ENCODE results near the gene RAF1. TPM values are rescaled to one million over a fixed set of nuclear protein-coding genes. Genes with fewer than 3 reads are reported as not detected.

RAF1 gene
- total and polyA plus RNA-seq, 9 of the 15 experiments (the other 6 are each of a cell fraction or from before 2014, with no cell fraction given): 28.0 to 183 (median 85.6) TPM

DNA sequence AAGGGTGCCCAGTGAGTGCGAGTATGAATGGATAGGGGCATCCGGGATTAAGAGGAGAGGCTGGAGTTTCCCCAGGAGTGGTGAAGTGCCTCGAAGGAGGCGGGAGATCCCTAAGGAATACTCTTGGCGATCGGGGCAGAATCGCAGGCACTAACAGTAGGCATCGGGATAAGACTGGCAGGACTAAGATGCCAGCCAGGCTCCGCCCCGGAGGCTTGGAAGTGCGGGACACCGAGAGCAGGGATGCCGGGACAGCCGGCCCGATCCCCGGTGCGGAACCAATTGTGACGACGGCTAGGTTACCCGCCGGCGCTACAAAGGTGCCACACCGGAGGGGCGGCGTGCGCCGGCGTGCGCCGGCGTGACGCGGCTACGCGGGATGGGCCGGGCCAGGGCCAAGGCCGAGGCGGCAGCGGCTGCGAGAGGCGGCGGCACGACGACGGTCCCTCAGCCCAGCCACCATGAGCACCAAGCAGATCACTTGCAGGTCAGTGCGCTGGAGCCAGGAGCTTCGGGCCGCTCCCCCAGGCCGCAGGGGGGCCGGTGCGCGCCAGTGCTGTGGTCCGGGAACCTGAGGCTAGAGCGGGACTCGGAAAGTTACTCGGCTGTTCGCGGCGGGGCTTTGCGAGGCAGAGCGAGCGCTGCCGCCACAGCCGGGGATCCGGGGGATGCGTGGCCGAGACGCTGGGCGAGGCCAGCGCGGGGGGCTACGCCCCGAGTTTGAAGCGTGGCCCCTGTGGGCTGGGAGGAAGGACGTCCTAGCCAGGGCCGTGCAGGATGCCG, 107.0 kb downstream of the RAF1 start, which contains the start of gene MKRN2 (continued):
- no peak for TF ChIP-seq BRCA1 (IDR thresholded peaks at IDR 0.05)
- TF ChIP-seq BRCA1 (CRISPR knock-in tag; IDR thresholded peaks at IDR 0.05): no peak; the same call in 1 of the 2 replicates
- no peak for TF ChIP-seq RAD51 (IDR thresholded peaks at IDR 0.05; ENCODE audit: borderline replicate concordance, low read depth)
- TF ChIP-seq, protein P1, sequence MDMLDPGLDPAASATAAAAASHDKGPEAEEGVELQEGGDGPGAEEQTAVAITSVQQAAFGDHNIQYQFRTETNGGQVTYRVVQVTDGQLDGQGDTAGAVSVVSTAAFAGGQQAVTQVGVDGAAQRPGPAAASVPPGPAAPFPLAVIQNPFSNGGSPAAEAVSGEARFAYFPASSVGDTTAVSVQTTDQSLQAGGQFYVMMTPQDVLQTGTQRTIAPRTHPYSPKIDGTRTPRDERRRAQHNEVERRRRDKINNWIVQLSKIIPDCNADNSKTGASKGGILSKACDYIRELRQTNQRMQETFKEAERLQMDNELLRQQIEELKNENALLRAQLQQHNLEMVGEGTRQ (CRISPR knock-in tag; IDR thresholded peaks at IDR 0.05): no peak
- TF ChIP-seq POLR2B (IDR thresholded peaks at IDR 0.05; ENCODE audit: low read depth, partially characterized antibody): peak; percentile 94
- TF ChIP-seq LARP7 (IDR thresholded peaks at IDR 0.05): peak; percentile 42; the same call in 1 of the 2 replicates
- TF ChIP-seq SP1 (CRISPR knock-in tag; IDR thresholded peaks at IDR 0.05): peak; percentile 92
- peak; percentile 86 for TF ChIP-seq KLF1 (tag; IDR thresholded peaks at IDR 0.05)
- TF ChIP-seq U2AF2 (optimal IDR thresholded peaks at IDR 0.05; ENCODE audit: low read depth, low read length): no peak
- 0 out of 2 replicates have a peak, but pooled peaks have one; percentile 19 for TF ChIP-seq CC2D1A (IDR thresholded peaks at IDR 0.05)
- no peak for TF ChIP-seq XRCC3 (IDR thresholded peaks at IDR 0.05)
- TF ChIP-seq JUND (IDR thresholded peaks at IDR 0.05; ENCODE audit: borderline replicate concordance, low read depth, low read length): peak; percentile 76
- TF ChIP-seq JUND (tag; IDR thresholded peaks at IDR 0.05; ENCODE audit: borderline replicate concordance, low read depth, low read length): peak; percentile 71; the same call in 1 of the 3 replicates
- TF ChIP-seq, protein P2, sequence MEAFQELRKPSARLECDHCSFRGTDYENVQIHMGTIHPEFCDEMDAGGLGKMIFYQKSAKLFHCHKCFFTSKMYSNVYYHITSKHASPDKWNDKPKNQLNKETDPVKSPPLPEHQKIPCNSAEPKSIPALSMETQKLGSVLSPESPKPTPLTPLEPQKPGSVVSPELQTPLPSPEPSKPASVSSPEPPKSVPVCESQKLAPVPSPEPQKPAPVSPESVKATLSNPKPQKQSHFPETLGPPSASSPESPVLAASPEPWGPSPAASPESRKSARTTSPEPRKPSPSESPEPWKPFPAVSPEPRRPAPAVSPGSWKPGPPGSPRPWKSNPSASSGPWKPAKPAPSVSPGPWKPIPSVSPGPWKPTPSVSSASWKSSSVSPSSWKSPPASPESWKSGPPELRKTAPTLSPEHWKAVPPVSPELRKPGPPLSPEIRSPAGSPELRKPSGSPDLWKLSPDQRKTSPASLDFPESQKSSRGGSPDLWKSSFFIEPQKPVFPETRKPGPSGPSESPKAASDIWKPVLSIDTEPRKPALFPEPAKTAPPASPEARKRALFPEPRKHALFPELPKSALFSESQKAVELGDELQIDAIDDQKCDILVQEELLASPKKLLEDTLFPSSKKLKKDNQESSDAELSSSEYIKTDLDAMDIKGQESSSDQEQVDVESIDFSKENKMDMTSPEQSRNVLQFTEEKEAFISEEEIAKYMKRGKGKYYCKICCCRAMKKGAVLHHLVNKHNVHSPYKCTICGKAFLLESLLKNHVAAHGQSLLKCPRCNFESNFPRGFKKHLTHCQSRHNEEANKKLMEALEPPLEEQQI (IDR thresholded peaks at IDR 0.05): no peak
- TF ChIP-seq, protein P3, sequence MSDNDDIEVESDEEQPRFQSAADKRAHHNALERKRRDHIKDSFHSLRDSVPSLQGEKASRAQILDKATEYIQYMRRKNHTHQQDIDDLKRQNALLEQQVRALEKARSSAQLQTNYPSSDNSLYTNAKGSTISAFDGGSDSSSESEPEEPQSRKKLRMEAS (CRISPR knock-in tag; IDR thresholded peaks at IDR 0.05): peak; percentile 86
- TF ChIP-seq PPARD (CRISPR knock-in tag; IDR thresholded peaks at IDR 0.05): no peak
- TF ChIP-seq ARID1B (IDR thresholded peaks at IDR 0.05): 0 out of 2 replicates have a peak, but pooled peaks have one; percentile 43
- TF ChIP-seq ZFP36 (IDR thresholded peaks at IDR 0.05; ENCODE audit: low read depth, low read length, partially characterized antibody): no peak
- TF ChIP-seq ZNF324 (CRISPR knock-in tag; IDR thresholded peaks at IDR 0.05): no peak
- TF ChIP-seq SRSF3 (IDR thresholded peaks at IDR 0.05; ENCODE audit: insufficient read depth, low read length): no peak
- TF ChIP-seq CBFB (CRISPR knock-in tag; IDR thresholded peaks at IDR 0.05): 0 out of 2 replicates have a peak, but pooled peaks have one; percentile 32
- TF ChIP-seq, protein P4, sequence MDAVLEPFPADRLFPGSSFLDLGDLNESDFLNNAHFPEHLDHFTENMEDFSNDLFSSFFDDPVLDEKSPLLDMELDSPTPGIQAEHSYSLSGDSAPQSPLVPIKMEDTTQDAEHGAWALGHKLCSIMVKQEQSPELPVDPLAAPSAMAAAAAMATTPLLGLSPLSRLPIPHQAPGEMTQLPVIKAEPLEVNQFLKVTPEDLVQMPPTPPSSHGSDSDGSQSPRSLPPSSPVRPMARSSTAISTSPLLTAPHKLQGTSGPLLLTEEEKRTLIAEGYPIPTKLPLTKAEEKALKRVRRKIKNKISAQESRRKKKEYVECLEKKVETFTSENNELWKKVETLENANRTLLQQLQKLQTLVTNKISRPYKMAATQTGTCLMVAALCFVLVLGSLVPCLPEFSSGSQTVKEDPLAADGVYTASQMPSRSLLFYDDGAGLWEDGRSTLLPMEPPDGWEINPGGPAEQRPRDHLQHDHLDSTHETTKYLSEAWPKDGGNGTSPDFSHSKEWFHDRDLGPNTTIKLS (IDR thresholded peaks at IDR 0.05; ENCODE audit: borderline replicate concordance, low read depth): peak; percentile 93
- TF ChIP-seq HDAC8 (tag; IDR thresholded peaks at IDR 0.05): peak; percentile 88
- TF ChIP-seq TEAD4 (IDR thresholded peaks at IDR 0.05; ENCODE audit: low read length): peak; percentile 53
- TF ChIP-seq TEAD4 (CRISPR knock-in tag; IDR thresholded peaks at IDR 0.05; ENCODE audit: borderline replicate concordance): 0 out of 2 replicates have a peak, but pooled peaks have one; percentile 10

All from K562 (cell line).